Measurements from ENCODE around the gene SIRPB2. TPM values are rescaled to one million over a fixed set of nuclear protein-coding genes. Genes with fewer than 3 reads are reported as not detected.

Gene SIRPB2
- total and polyA plus RNA-seq, 8 donors, result 0.09 to 3.4 (median 0.57) TPM

DNA sequence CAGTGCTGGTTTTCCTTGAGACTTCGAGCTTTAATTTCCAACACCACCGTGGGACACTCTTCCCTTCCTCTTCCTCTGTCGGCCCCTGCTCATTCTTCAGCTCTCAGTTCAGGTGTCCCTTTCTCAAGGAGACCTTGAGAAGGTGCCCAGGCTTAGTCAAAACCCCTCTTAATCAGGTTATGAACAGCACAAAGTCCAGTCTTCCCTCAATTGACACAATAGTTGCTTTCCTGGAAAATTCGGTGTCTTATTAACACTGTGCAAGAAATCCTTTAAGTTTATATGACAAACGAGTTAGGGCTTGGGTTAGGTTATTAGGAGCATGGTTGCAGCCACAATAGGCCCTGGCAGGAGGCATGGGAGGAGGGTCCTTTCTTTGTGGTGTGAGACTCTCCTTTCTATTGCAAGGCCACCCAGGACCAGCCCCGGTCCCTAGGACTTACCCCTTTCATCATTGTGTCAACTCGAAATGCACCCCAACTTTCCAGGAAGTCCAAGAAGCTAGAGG is 23.0 kb downstream of the SIRPB2 start:
- peak overlapping the region in 3 of 4 donors; percentile 82 to 92 (median 89) for H3K27ac ChIP-seq
- no peaks in the 10 kb centered on the region for H3K27me3 ChIP-seq
- intact Hi-C loops (cut with DNase I), result no loop called here
- TF ChIP-seq, protein P1, sequence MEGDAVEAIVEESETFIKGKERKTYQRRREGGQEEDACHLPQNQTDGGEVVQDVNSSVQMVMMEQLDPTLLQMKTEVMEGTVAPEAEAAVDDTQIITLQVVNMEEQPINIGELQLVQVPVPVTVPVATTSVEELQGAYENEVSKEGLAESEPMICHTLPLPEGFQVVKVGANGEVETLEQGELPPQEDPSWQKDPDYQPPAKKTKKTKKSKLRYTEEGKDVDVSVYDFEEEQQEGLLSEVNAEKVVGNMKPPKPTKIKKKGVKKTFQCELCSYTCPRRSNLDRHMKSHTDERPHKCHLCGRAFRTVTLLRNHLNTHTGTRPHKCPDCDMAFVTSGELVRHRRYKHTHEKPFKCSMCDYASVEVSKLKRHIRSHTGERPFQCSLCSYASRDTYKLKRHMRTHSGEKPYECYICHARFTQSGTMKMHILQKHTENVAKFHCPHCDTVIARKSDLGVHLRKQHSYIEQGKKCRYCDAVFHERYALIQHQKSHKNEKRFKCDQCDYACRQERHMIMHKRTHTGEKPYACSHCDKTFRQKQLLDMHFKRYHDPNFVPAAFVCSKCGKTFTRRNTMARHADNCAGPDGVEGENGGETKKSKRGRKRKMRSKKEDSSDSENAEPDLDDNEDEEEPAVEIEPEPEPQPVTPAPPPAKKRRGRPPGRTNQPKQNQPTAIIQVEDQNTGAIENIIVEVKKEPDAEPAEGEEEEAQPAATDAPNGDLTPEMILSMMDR (IDR thresholded peaks at IDR 0.05), result no peak
- no peak for DNase-seq
- H3K9me3 ChIP-seq, result no peaks in the 10 kb centered on the region
- WGBS, 2 donors, result 48 to 52% methylated on average over 7 of the region's 7 CpGs
- H3K4me1 ChIP-seq, result peaks cover 32 to 50% (median 39%) of the 10 kb centered on the region in 3 donors
- FAIRE-seq, result no peak
- ATAC-seq, result no peak
- no peaks in the 10 kb centered on the region for H3K36me3 ChIP-seq
- H3K4me3 ChIP-seq, result no peak overlapping the region

DNA sequence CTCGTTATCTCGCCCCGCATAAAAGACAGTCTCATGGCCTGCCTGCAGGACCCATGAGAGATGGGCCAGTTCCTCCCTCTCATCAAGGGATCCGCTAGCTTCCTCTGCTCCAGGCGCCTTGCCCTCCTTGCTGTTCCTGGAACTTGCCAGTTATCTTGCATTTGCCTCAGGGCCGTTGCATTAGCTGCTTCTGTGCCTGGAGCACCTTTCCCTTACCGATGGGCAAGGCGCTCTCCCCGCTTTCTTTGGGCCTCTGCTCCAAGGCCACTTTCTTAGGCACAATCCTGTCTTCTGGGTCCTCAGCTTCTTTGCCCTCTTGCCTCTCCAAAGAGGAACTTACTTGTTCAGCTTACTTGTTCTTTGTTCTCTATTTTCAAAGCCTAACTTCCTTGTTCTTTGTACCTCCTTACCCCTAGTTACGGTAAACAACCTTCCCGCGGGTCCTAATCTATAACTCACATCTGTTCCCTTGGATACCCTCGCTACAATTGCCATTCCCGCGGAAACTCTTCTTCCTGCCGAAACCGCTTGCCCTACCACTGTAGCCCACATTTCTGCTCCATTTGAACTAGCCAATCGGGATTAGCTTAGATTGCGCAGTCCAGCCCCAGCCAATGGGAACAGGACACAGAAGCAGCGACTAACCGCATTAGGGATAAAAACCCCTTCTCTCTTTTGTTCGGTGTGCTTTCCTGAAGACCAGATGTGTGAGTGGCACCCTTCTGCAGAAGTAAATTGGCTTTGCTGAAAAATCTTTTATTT is 23.7 kb downstream of the SIRPB2 start:
- Histone ChIP-seq H3K27ac (peak overlapping the region; percentile 49 to 92 (median 86)), H3K4me3 (peak overlapping the region in 2 of 4 donors; percentile 95 to 100), H3K36me3 (no peaks in the 10 kb centered on the region), H3K4me1 (peaks cover 32 to 50% (median 39%) of the 10 kb centered on the region in 3 donors), H3K9me3 (no peaks in the 10 kb centered on the region), H3K27me3 (no peaks in the 10 kb centered on the region)
- peak; percentile 13 for FAIRE-seq
- intact Hi-C loops (cut with DNase I), result no loop called here
- ATAC-seq, result peak; percentile 12 to 37 (median 26)
- TF ChIP-seq, protein P1 (IDR thresholded peaks at IDR 0.05), result no peak
- DNase-seq, result peak; percentile 37 to 72 (median 58)
- WGBS, 2 donors, result 39 to 43% methylated on average over 22 of the region's 22 CpGs

DNA sequence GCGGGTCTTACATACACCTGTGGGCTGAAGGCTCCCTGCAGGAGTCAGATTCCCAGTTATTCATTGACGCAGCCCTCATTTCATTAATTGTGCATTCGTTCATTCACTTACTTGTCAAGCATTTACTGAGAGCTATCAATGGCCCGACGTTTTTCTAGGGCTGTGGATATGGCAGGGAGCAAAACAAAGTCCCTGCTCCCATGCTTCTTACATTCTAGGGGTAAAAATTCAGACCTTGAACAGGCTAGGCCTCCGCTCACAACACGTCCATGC is 24.2 kb downstream of the SIRPB2 start:
- H3K27ac ChIP-seq, result peak overlapping the region; percentile 49 to 92 (median 86)
- H3K4me1 ChIP-seq, result peaks cover 32 to 50% (median 39%) of the 10 kb centered on the region in 3 donors
- 2 to 3% methylated on average over 7 of the region's 7 CpGs for WGBS, 2 donors
- ATAC-seq (no peak), DNase-seq (peak in 1 of 6 donors; percentile 18), FAIRE-seq (no peak)
- TF ChIP-seq, protein P1 (IDR thresholded peaks at IDR 0.05), result no peak
- H3K27me3 ChIP-seq, result no peaks in the 10 kb centered on the region
- H3K36me3 ChIP-seq, result no peaks in the 10 kb centered on the region
- no peaks in the 10 kb centered on the region for H3K9me3 ChIP-seq
- intact Hi-C loops (cut with DNase I), result no loop called here
- H3K4me3 ChIP-seq, result peak overlapping the region in 2 of 4 donors; percentile 95 to 100

DNA sequence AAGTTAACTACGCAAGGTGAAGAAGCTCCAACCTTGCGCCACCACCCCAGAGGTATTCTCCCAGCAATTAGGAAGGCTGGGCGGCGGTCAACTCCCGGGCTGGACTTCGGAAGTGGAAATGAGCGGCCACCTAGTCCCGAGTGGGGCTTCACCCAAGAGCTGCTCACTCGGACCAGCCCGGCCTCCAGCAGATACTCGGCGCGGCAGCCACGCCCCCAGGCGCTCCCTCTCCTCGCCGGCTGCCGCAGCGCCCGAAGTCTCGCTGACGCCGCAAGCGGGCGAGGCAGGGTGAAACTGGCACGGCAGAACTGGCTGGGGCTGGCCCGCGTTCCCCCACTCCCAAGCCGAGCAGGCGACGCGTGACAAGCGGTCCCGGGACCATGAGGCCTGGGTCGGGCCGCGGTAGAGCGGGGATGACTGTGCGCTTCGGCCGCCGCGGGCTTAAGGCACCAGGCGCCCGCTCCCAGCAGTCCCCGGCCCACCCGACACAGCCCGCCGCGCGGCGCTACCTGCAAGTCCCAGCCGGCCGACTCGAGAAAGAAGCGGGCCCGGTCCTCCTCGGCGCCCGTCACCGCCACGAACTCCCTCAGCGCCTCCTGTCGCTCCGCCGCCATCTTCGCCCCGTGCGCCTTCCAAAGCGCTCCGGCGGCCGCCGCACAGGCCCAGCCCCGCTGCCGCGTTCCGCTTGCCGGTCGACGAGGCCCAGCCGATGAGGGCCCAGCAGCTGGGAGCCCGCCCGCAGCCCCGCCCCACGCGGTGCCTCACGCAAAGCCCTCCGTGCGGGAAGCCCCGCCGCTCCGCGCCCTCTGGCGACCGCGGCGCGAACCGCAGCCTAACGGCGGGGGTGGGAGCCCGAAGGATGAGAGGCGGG is 24.8 kb downstream of the SIRPB2 start, which contains the start of gene NSFL1C:
NSFL1C (minus strand) TSS at position 639 of the 871 bp plus-strand sequence; CDS start at position 614, 25 bp downstream.
- Histone ChIP-seq H3K27me3 (no peaks in the 10 kb centered on the region), H3K9me3 (no peaks in the 10 kb centered on the region), H3K27ac (peak within 1 kb of the TSS; percentile 49 to 92 (median 86)), H3K4me3 (peak within 1 kb of the TSS; percentile 83 to 100 (median 96)), H3K36me3 (no peaks in the 10 kb centered on the region), H3K4me1 (peaks cover 32 to 50% (median 39%) of the 10 kb centered on the region in 3 donors)
- intact Hi-C loops (cut with DNase I), result no loop called here
- 0% methylated on average over 88 to 104 of the region's 104 CpGs for WGBS, 2 donors
- TF ChIP-seq, protein P1 (IDR thresholded peaks at IDR 0.05), result peak; percentile 91 to 98 (median 96)
- ATAC-seq, result peak; percentile 85 to 93 (median 92)
- FAIRE-seq, result no peak
- DNase-seq, result peak; percentile 93 to 100 (median 98)

Data from pancreas (tissue), 10 donors.